ENCODE data around the gene GTPBP1.

GRCh38 chr22:38729946-38730345 is 24.2 kb downstream of the GTPBP1 start:
- TF ChIP-seq CTCF (IDR thresholded peaks at IDR 0.05; ENCODE audit: low read depth, low read length) (no peak), MAX (IDR thresholded peaks at IDR 0.05; ENCODE audit: low read depth, low read length) (no peak)

Data from NB4 (cell line).